Stimulated activated CD8-positive, alpha-beta memory T cell treated with anti-CD3 and anti-CD28 coated beads, Interleukin-4, amount 100 ng/mL, for 1 hour (primary cell): Measurements from ENCODE around the gene TNS3.
"Not testable (repeated sequence)": the region's sequence is repeated elsewhere in the genome, so short reads cannot be mapped to it uniquely, and the experiment has no call there.

Source experiments
- DNase-seq, 2 donors: peaks; one replicate each; pipeline ENCODE4 v3.0.0-alpha.2; 2020; ENCODE audit warnings: low read depth in 2 of 2, low spot score in 1 of 2

TNS3 gene

DNA sequence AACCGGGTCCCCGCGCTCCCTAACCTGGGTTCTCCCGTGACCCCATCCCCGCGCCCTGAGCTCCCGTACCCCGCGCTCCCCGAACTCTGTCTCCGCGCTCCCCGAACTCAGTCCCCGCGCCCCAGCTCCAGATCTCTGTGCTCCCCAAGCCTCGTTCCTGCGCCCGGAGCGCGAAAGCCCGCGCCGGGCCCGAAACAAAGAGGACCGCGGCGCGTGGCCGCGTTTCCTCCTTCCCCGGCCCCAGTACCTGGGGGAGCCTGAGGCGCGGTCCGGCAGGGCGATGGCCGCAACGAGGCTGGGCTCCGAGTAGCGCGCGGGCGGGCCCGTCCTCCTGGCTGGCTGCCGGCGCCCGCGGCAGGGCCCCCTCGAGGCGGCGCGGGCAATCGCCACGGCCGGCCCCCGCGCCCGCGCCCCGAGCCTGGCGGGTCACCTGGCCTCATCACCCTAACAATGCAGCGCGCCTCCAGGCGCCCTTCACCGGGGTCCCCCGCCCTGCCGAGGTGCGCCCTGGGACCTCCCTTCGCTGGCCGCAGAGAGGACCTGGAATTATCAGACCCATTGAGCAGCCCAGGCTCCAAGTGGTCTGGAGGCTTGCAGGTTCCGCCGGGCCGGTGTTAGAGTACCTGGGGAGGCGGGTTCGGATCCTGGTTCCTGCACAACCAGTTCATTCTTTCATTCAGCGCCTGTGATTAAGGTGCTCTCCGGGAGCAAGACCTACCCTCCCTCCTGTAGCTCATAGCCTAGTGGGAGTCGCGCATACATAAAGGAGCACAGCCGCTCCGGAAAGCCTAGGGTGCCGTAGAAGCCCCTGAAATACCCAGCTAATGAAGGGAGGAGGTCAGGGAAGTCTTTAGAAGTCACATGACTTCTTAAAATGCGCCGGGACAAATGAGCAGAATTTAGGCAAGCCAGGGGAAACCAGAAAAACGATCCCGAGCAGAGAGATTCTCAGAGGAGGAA is at the start of gene TNS3:
TSS of gene TNS3 (minus strand) at position 308 of the 960 bp plus-strand sequence. CDS start 142,475 bp downstream, outside the sequence.
- DNase-seq: no peak

DNA sequence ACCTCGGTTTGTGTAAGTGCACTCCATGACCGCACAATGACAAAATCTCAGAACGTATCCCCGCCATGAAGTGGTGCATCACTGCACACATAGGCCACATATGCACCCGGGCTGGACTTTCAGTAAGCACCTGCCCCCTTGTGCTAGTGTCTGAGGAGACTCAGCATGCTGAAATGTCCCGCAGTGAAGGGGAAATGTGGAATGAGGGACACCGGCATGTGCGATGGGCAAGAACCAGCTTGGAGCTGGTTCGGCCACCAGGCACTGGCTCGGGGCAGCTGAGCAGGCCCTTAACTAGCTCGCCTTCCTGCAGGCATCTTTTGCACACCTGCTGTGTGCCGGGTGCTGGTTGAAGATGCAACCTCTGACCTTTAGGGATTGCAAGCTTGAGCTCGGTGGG is 49.8 kb upstream of the TNS3 start:
- DNase-seq: no peak

DNA sequence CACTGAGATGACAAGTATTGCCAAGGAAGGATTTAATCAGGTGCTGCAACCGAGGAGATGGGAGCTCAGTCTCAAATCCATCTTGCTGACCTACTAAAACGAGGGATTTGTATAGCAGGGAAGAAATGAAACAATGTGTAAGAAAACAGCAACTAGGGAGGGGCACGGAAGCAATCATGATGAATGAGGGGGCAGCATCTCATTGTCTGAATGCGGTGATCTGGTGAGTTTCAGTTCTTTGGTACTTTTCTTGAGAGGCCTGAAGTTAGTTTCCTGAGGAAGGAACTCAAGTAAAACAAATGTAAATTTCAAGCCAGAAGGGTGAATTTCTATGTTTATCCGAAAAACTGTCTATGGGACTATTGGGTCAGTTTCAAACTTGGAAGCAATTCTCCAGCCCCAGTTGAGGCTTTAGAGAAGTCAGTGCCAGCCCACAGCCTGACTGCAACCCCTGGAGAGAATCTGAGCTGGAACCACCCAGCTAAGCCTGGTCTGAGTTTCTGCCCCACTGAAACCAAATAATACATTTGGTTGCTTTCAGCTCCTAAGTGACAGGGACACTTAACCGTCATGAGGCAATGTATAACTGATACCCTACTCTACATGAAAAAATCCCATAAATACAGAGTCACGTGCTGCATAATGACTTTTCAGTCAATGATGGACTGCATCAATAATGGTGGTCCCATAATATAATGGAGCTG is 45.8 kb upstream of the TNS3 start:
- no peak for DNase-seq

DNA sequence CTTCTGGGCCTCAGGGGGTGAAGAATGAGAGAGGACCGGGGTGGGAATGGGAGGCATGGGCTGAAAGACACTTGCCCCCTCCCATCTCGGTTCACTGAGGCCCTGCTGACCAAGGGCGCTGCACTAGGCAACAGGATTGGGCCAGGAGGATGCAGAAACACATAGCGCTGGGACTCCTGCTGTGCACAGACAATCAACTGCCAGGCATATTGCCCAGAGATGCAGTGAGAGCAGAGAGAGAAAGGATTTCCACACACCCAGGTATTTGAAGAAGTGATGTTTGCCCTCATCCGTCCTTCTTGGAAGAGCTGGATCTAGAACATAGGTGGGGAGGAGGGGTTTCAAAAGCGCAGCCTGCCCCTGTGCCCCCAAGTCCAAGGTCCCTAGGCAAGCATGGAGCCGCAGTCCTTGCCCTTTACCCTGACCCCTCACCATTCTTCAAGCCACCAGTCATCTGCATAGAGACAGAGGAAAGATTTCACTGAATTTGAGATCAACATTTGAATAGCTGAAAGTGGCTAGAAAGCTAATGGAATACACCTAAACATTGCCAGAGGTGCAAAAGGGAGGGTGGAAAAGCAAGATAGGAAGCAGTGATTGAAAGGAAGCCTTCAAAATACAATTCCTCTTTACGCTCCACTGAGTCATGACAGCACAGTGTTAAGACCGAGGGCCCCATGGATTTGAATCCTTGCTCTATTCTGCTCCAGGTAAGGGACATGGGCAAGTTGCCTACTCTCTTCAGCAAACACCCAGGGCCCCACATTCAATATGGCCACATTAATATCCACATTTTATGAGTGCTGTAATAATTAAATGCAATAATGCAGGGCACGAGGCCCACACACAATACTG is 44.2 kb upstream of the TNS3 start:
- DNase-seq: no peak

DNA sequence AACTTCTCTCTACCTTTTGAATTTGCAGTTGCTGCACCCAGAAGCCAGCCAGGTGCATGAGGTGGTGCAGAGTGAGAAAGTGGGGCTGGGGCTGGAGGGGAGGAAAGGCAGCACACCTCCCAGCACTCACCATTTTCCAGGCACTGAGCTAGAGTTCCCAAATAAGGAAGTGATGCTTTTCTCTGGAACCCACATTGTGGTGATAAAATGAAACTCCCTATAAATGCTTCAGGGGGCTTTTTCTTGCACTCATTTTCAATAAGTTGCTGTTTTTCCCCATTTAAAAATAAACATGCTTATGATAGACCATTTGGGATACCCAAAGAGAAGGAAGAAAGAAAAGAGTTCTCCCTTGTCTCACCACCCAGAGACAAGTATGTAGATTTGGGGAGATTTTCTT is 42.8 kb upstream of the TNS3 start:
- DNase-seq: no peak

DNA sequence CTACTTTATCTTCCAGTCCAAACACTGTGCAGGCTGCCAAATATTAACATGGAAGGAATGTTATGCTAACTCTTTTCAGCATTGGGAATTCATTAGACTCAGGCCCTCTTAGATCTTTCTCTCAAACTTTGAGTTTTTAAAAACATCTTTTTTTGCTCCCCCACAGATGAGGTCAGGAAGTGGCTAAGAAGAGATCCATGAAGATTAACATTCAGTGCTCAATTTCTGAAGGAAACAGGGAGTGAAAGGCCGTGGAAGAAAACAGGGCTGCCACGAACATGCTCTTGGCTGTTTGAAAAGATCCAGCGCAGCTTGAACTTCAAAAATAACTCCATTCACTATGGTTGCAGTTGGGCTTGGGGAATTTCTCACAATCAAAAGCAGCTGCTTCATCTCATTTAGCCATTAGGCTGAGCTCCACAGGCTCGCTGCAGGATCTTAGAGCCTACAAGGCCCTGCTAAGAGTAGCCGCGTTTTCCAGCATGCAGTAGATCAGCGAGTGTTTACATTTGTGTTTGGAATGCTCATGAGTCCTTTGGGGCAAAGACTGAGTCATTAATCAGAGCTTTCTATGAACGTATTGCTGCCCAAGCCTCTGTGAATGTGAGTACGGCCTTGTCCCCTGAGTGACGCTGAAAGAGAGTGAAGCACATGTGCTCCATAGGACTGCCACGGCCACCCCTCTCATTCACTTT is 41.2 kb upstream of the TNS3 start:
- no peak for DNase-seq

DNA sequence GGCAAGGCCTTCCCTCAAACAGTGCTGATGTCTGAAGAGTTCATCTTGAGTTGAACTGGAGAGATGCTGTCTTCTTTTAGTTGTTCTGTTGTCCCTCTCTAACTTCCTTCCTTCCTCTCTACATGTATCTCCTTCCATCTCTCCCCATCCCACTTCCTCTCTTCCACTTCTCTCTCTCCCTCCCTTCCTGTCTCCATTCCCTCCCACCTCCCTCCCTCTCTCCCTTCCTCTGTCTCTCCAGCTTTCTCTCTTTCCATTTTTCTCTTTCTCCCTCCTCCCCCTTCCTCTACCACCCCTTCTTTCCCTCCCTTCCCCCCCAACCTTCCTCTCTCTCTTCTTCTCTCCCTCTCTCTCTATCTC is 40.7 kb upstream of the TNS3 start:
- no peak for DNase-seq

DNA sequence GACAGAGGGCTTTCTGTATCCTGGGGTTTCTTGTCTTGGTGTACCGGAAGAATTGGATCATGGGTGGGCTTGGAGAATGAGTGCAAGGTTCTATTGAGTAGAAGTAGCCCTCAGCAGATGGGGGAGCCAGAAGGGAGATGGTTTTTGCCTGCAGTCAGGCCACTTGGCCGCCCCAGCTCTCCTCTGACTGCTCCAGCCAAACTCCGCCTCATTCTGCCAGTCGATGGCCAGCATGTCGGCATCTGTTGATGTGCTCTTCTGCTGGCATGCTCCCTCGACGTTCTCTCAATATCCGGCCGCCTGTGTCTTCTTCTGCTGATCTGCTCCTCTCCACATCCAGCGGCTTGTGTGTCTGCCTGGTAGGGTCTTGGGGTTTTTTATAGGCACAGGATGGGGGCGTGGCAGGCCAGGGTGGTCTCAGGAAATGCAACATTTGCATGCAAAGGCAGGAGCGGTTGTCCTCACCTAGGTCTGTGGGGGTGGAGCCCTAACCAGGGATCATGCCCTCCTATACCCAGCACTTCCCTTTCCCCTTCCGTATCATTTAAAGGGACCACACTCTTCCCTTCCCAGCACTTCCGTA is 40.2 kb upstream of the TNS3 start:
- DNase-seq: no peak

DNA sequence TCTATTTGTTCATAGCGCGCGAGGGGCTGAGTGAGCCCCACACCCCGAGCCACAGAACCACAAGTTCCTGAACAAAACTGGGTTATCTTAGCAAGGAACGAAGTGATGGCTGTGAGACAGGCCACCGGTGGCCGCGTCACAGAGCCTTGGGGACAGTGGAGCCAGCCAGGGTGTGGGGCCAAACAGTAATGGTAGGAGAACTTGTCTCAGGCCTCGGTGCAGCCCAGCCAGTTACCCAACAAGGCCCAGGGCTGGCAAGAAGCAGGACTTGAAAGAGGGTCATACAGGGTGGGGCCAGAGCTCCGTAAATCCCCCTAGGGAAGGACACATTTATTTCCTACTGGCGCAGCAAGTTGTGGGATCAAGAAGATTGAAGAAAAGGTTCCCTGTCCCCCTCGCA is 39.4 kb upstream of the TNS3 start:
- no peak for DNase-seq

DNA sequence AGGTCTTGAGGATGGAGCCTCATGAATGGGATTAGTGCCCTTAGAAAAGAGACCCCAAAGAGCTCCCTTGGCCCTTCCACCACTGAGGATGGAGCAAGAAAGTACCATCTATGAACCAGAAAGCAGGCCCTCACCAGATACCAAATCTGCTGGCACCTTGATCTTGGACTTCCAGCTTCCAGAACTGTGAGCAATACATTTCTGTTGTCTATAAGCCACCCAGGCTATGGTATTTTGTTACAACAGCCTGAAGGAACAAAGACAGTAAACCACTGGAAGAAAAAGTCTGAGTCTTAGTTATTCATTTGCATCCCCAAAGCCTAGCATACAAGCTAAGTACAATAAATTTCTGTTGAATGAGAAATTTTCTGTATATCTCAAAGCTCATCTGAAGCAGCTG is 37.9 kb upstream of the TNS3 start:
- no peak for DNase-seq

DNA sequence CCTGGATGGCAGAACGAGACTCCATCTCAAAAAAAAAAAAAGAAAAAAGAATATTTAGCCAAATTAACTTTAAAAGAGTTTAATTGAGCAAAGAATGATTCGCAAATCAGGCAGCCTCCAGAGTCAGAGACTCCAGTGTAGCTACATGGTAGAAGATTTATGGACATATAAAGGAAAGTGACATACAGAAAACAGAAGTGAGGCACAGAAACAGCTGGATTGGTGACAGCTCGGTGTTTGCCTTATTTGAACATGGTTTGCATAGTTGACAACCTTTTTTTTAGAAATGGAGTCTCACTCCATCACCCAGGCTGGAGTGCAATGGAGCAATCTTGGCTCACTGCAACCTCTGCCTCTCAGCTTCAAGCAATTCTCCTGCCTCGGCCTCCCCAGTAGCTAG is 35.2 kb upstream of the TNS3 start:
- DNase-seq: no peak

DNA sequence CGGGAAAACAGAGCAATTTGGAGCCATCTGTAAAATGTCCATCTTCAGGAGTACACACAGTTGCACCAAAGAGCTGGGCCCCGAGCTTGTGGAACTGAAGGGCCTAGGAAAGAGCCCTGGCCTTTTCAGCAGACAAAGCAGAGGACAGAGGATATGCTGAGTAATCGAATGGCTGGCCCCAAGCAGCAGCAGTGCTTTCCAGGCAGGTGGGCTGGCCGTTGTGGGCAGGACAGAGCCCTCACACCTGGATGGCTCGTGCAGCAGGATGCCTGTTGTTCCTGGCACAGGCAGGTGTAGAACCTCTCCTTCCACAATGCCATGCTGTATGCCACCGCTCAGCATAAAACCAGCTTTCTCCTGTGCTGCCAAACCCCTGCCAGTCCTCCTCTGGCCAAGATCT is 32.5 kb upstream of the TNS3 start:
- DNase-seq: no peak

DNA sequence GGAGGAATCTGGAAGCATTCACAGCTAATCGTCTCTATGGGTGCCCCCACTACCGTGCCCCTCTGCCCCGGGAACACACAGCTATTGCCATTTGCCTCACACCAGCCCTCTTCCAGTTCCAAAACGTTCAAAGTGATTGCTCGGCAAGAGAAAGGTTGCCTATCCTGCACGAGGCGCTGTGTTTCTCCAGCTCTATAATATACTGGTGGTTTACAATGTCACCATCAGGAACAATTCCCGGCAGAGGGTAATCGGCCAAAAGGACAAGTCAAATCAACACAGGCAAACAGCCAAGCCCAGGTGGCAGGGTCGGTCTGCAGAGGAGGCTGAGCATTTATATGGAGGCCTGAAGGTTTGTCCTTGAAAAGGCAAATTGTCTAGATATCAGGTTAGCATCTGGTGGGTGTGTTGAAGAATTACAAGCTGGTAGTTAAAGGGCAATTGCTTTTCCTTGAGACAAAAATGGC is 29.2 kb upstream of the TNS3 start:
- DNase-seq: no peak

DNA sequence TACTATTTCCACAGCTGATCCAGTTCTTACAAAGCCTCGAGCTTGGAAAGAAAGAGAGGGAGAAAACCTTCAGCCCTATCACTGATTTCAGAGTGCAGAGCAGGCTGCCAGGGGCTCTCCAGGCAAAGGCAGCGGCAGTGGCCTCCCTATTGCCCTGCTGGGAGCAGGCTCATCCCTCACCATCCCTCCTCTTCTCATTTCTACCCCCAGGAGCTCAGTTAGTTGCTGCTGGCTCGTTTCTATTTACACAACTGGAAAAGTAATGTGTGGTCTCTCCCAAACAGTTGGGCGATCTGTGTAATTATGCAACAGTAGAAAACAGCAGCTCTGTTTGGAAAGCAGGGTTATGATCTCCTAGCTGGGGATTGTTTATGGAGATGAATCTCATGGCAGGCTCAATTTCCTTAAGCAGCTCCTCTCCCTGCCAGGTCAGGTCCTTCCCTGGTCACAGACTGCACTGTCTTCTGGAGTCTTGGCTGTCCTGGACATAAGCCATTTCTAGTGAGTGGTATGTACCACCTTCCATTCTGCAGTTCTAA is 28.7 kb upstream of the TNS3 start:
- no peak for DNase-seq

DNA sequence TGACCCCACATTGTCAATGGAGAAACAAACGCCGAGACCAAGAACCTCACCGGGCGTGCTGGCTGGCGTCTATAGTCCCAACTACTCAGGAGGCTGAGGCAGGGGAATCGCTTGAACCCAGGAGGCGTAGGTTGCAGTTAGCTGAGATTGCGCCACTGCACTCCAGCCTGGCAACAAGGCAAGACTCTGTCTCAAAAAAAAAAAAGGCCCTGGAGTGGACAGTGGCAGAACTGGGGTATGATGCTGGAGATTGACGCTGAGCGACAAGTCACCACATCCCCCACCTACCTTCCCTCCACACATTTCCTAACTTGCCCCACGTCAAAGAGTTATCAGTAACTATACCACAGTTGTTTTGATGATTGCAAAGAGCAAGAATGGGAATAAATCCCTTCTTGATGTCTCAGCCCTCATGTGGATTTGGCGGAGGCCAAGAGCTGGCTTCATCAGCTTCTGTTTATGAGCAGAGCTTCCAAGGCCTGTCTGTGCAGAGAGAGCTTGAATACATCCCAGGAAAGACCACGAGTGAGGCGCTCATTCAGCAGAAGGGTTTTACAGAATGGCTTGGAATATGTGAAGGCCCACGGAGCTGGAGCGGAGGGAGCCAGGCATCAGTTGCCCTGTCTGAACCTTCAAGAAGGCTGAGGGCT is 28.0 kb upstream of the TNS3 start:
- no peak for DNase-seq

DNA sequence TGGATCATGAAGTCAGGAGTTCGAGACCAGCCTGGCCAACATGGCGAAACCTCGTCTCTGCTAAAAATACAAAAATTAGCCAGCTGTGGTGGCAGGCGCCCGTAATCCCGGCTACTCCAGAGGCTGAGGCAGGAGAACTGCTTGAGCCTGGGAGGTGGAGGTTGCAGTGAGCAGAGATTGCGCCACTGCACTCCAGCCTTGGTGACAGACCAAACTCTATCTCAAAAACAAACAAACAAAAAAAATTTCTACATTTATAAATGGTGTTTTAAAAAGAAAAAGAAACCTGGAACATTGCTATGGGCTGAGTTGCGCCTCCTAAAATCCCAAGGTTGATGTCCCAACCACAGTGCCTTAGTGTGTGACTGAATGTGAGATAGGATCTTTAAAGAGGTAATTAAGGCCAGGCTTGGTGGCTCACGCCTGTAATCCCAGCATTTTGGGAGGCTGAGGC is 24.7 kb upstream of the TNS3 start:
- not testable (repeated sequence) for DNase-seq

DNA sequence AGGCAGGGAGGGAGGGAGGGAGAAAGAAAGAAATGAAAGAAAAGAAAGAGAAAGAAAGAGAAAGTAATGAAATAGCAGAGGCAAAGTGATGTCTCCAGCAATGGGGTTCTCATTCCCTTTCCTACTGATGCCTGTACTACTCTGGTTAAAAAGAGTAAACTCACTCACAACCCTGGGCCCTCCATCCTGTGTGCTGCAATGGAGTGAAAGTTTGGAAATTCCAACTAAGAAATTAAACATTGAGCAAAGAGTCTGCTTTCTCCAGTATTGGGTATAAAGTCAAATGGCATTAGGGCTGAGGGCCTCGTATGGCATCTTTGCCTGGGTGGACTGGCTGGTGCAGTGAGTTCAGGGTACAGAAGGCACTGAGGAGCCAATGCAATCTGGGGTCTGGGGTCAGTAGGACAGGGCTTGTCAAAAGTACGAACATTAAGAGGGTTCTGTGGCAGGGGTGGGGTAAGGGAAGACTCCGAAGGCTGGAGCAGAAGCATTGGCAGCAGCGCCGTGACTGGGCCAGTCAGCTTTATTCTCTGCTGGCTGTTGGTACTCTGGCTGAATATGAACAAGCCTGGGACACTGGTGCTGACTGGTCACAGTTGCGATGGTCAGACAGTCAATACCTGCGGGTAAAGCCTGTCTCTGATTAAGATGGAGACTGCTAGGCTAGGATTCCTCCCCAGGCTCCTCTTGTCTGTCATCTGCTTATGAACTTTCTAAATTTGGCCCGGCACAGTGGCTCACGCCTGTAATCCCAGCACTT is 24.1 kb upstream of the TNS3 start:
- no peak for DNase-seq

DNA sequence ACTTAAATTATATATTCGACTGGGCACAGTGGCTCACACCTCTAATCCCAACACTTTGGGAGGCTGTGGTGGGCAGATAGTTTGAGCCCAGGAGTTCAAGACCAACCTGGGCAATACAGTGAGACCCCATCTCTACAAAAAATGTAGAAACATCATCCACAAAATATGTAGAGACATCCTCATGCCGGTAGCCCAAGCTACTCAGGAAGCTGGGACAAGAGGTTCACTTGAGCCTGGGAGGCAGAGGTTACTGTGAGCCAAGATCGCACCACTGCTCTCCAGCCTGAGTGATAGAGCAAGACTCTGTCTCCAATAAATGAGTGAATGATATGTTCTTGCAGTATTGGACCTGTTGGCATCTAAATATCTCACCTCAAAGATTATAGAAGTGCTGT is 22.6 kb upstream of the TNS3 start:
- DNase-seq: no peak
